ENCODE results near the gene LRRC75A.

Gene LRRC75A

GRCh38 chr17:16437083-16437482 is 54.9 kb downstream of the LRRC75A start:
- peaks cover 43% of the 10 kb centered on the region for H3K36me3 ChIP-seq (replicated peaks)
- no peak overlapping the region for H3K4me3 ChIP-seq (ENCODE audit: low read depth, low read length)
- DNase-seq, result no peak
- H3K27me3 ChIP-seq (replicated peaks), result no peaks in the 10 kb centered on the region
- TF ChIP-seq CTCF (IDR thresholded peaks at IDR 0.05; ENCODE audit: low read depth, low read length, missing control alignments), result peak; percentile 12
- in situ Hi-C loops (cut with HindIII; ENCODE audit: low pct_ligation_motif_present, low sequenced_read_pairs), result no loop called here
- H3K27ac ChIP-seq, result no peak overlapping the region

- no peak overlapping the region for H3K4me3 ChIP-seq (ENCODE audit: low read depth, low read length)
- no peaks in the 10 kb centered on the region for H3K27me3 ChIP-seq (replicated peaks)
- DNase-seq, result no peak
- H3K27ac ChIP-seq, result no peak overlapping the region
- in situ Hi-C loops (cut with HindIII; ENCODE audit: low pct_ligation_motif_present, low sequenced_read_pairs), result no loop called here
- H3K36me3 ChIP-seq (replicated peaks), result peaks cover 41% of the 10 kb centered on the region
- TF ChIP-seq CTCF (IDR thresholded peaks at IDR 0.05; ENCODE audit: low read depth, low read length, missing control alignments), result no peak
Observed at GRCh38 chr17:16435925-16436886, 55.8 kb downstream of the LRRC75A start.

- in situ Hi-C loops (cut with HindIII; ENCODE audit: low pct_ligation_motif_present, low sequenced_read_pairs), result no loop called here
- DNase-seq, result no peak
- Histone ChIP-seq H3K4me3 (ENCODE audit: low read depth, low read length) (no peak overlapping the region), H3K27ac (no peak overlapping the region), H3K27me3 (replicated peaks) (no peaks in the 10 kb centered on the region), H3K36me3 (replicated peaks) (peaks cover 35% of the 10 kb centered on the region)
- no peak for TF ChIP-seq CTCF (IDR thresholded peaks at IDR 0.05; ENCODE audit: low read depth, low read length, missing control alignments)
Observed at GRCh38 chr17:16434662-16435061, 57.3 kb downstream of the LRRC75A start.

GRCh38 chr17:16433514-16433913 is 58.5 kb downstream of the LRRC75A start:
- DNase-seq, result no peak
- Histone ChIP-seq H3K27me3 (replicated peaks) (no peaks in the 10 kb centered on the region), H3K36me3 (replicated peaks) (peaks cover 38% of the 10 kb centered on the region), H3K4me3 (ENCODE audit: low read depth, low read length) (no peak overlapping the region), H3K27ac (no peak overlapping the region)
- in situ Hi-C loops (cut with HindIII; ENCODE audit: low pct_ligation_motif_present, low sequenced_read_pairs), result no loop called here
- TF ChIP-seq CTCF (IDR thresholded peaks at IDR 0.05; ENCODE audit: low read depth, low read length, missing control alignments), result no peak

- in situ Hi-C loops (cut with HindIII; ENCODE audit: low pct_ligation_motif_present, low sequenced_read_pairs), result no loop called here
- TF ChIP-seq CTCF (IDR thresholded peaks at IDR 0.05; ENCODE audit: low read depth, low read length, missing control alignments), result no peak
- no peak for DNase-seq
- Histone ChIP-seq H3K36me3 (replicated peaks) (peaks cover 53% of the 10 kb centered on the region), H3K27ac (no peak overlapping the region), H3K27me3 (replicated peaks) (no peaks in the 10 kb centered on the region), H3K4me3 (ENCODE audit: low read depth, low read length) (no peak overlapping the region)
Observed at GRCh38 chr17:16432017-16432416, 60.0 kb downstream of the LRRC75A start.

All from brain microvascular endothelial cell (primary cell).